ENCODE data around the gene AVEN. TPM values are rescaled to one million over a fixed set of nuclear protein-coding genes. Genes with fewer than 3 reads are reported as not detected.
A peak's percentile ranks its signal among the peaks of the same experiment; 100 is the strongest.
"Not testable (repeated sequence)": the region's sequence is repeated elsewhere in the genome, so short reads cannot be mapped to it uniquely, and the experiment has no call there.

The AVEN gene, protein sequence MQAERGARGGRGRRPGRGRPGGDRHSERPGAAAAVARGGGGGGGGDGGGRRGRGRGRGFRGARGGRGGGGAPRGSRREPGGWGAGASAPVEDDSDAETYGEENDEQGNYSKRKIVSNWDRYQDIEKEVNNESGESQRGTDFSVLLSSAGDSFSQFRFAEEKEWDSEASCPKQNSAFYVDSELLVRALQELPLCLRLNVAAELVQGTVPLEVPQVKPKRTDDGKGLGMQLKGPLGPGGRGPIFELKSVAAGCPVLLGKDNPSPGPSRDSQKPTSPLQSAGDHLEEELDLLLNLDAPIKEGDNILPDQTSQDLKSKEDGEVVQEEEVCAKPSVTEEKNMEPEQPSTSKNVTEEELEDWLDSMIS
- 13.9 TPM for total RNA-seq

DNA sequence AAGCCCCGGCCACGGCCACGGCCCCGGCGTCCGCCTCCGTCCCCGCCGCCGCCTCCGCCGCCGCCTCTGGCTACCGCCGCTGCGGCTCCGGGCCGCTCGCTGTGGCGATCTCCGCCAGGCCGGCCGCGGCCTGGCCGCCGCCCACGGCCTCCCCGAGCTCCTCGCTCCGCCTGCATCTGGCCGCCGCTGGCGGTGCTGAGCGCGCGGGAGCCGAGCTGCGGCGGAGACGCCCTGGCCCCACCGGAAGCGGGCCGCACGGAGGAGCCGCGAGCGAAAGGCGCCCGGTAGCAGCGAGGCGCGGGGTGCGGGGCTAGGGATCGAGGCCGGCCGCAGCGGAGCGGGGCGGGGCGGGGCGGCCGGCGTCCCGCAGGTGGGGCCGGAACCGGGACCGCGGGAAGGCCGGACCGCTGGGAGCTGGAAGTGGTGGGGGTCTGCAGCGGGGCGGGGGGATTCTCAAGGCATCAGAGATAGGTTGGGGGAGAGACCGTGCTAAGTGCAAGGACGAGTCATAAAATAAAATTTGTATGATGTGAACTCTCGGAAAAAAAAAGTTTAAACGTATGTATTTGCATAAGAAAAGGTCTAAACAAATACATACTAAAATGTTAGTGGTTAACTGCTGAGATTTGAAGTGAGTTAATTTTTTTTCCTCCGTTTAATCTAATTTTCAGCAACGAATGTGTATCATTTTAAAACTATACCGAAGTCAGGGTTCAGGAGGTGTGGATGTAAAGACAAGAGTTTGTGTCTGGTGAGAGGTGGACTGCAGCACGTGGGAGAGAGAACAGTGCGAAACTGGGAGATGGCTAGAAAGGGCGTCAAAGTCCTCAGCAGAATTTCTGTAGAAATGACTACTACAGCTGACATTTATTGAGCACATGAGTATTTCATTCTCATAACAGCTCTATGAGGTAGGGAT lies at the start of gene AVEN:
Gene AVEN (minus strand): TSS at position 334 of the 919 bp plus-strand sequence. CDS start 158 bp downstream, at position 176.
- peak; percentile 36 for DNase-seq (ENCODE audit: low spot score)

DNA sequence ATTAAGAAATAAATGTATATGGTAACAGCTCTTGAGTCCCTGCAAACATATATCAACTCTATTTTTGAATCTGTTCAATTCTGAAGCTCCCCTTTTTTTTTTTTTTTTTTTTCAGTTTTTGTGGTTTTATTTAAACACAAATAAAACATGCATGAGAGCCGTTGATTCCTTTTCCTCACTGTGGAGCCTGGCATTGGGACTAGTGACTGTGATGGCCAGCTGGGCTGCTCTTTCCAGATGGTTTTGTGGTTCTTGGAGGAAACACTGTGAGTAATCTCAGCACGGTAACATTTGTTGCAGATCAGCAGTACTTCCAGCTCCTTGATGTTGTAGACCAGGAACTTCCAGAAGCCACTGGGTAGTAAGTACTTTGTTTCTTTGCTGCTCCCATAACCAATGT lies 46.7 kb upstream of the AVEN start:
- DNase-seq (ENCODE audit: low spot score) = no peak

DNA sequence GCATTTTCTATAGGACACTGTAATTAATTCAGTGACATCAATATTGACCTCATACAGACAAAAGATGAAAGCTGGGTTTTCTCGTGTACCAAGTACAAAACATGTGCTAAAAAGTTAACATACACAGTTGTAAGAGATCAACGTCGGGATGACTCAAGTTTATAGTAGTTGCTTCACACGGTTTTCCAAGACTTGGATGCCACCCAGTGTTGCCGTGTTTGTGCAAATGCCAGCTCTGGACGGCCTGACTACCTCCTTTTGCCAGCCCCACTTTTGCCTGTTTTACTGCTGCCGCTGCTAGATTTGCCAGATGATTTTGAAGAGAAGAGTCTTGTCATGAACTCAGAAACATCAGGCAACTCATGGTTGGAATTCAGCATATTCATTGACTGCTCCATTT lies 45.1 kb upstream of the AVEN start:
- DNase-seq (ENCODE audit: low spot score) = peak; percentile 28

DNA sequence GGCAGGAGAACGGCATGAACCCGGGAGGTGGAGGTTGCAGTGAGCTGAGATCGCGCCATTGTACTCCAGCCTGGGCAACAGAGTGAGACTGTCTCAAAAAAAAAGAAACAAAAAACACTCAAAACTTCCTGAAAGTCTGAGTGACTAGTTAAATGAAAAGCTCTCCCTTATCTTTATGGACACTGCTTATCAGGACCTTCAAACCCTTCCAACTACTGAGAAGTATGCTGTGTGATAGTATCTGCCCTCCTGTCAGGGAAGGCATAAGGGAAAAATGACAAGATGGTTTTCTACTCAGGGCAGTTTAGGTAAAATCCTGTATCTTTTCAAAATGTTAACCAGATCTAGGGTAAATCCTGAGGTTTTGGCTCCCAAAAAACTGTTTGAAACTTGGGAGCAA lies 40.9 kb upstream of the AVEN start:
- DNase-seq (ENCODE audit: low spot score) = no peak

DNA sequence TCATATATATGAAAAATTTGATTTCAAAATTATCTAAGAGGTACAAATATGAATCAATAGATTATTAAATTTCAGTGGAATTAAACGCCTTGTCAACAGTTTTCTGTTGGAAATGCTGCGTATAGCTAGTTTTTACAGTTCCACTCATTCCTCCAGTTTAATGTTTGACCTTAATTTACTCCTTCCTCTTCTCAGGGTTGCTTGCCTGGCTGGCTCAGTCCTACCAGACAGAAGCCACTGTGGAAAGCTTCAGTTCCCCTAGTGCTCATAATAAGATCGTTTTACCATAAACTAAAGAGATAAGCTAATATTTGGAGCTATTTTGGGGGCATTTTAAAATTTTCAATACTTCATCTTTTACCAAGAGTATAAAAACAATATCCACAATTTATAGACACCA lies 39.9 kb upstream of the AVEN start:
- no peak for DNase-seq (ENCODE audit: low spot score)

DNA sequence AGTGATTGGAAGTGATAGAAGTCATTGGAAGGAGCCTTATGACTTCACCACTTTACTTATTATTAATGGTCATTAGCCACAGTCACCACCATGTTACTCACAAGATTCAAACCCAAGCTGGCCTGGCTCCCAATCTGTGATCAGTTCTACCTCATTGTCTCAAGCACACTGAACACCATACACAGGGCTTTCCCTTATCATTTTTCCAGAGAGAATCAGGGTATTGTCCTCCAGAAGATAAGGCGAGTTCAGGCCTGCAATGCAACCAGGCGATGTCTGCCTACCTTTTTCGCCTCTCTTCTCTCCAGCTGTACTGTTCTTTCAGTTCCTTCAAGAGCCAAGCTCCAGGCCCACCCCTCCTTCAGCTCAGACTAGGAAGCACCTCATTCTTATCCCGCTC lies 37.8 kb upstream of the AVEN start:
- DNase-seq (ENCODE audit: low spot score) = no peak

DNA sequence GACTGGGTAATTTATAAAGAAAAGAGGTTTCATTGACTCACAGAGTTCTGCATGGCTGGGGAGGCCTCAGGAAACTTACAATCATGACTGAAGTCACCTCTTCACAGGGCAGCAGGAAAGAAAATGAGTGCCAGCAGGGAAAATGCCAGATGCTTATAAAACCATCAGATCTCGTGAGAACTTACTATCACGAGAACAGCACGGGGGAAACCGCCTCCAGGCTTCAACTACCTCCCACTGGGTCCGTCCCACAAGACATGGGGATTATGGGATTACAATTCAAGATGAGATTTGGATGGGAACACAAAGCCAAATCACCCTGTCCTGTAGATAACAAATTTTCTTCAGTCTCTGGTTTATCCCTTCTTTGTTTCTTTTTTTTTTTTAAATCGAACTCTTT lies 31.0 kb upstream of the AVEN start:
- DNase-seq (ENCODE audit: low spot score) = no peak

DNA sequence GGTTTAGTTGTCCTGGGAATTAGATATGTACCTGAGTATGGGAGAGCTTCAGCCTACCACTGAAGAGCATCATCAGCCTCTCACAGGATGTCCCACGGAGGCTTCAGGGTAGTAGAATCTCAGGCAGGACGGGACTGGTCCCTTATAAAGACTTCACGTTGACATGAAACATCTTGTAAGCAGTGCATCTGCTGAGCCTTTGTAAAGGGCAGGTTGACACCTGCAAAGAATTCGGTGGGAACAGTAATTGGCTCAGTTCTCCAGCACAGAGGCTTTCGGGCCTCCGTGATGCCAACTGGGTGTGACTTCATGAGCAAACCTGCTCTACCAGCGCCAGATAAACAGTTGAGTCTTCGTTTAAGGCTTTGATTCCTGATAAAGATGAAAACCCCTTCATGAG lies 26.9 kb upstream of the AVEN start:
- no peak for DNase-seq (ENCODE audit: low spot score)

DNA sequence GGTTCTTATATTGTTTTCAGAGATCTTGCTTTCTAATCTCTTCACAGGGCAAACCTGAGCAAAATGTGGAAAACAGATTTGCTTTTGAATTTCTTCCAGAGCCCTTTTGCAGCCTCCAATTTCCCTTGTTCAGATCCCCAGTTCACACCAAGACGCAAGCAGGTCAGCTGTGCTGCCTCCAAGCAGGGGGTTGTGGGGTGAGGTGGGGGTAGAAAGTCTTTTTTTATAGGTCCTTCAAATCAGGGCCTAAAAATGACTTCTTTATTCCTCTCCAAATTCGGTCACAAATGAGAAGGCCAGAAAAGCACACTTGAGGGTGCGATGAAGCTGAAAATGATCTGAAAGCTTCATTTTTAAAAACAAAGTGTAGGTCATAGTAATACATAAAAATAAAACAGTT lies 26.3 kb upstream of the AVEN start:
- no peak for DNase-seq (ENCODE audit: low spot score)

DNA sequence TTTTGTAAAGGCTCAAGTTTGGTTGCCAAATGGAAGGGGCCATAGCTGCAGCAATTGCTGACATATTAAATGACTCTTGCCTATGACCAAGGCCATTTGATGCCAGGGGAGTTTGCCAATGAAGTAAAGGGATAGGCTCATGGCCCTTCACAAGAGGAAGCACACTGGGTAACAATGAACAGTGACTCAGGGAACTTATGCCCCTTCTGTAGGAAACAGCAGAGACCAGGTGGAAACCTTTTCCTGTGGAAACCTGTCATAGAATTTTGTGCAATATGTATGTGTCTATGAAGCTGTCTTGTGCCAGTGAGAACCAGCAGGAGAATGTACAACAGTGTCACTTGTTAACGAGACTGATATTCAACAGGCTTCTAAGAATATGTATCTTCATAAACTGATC lies 25.4 kb upstream of the AVEN start:
- DNase-seq (ENCODE audit: low spot score) = no peak

DNA sequence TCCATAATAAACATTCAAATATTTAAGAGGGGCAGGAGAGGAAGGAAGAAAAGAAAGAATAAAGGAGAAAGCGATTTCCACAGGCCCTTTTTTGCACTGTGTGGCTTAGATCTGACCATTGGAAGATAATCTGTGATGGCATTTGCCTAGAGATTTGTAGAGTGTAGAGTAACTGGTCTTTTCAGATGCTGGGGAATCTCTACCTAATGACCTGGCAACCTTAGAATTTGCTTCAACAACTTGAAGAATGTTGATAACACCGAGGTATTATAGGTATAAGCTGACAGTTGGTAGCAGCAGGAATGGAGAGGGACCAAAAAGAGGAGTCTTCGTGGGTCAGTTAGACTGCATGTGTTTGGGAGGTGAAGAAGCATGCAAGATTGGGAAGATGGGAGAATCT lies 20.9 kb upstream of the AVEN start:
- no peak for DNase-seq (ENCODE audit: low spot score)

DNA sequence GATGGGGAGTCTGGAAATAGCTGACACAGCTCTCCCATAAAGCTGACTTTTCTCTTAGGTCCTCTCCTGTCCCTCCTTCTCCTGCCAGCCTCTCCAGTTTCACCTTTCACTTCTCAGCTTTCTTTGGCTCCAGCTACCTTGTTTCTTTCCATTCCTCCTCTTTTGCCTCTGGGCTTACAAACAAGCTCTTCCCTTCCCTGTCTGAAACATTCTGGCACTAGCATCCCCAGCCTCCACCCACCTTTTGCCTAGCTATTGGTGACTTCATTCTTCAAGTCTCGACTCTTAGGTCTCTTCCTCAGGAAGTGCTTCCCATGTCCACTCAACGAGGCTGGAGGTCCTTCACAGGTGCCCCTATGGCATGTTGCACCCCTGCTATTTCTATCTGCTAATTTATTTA lies 20.5 kb upstream of the AVEN start:
- DNase-seq (ENCODE audit: low spot score) = no peak

DNA sequence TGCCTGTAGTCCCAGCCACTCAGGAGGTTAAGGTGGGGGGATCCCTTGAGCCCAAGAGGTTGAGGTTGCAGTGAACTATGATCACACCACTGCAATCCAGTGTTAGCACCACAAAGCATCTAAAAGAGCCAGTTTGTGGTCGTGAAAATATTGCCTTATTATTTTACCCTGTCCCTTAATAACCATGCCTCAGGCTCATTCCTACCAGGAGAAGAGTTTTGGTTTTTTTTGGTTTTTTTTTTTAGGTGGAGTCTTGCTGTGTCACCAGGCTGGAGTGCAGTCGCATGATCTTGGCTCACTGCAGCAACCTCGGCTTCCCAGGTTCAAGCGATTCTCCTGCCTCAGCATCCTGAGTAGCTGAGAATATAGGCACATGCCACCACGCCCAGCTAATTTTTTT lies 17.9 kb upstream of the AVEN start:
- no peak for DNase-seq (ENCODE audit: low spot score)

DNA sequence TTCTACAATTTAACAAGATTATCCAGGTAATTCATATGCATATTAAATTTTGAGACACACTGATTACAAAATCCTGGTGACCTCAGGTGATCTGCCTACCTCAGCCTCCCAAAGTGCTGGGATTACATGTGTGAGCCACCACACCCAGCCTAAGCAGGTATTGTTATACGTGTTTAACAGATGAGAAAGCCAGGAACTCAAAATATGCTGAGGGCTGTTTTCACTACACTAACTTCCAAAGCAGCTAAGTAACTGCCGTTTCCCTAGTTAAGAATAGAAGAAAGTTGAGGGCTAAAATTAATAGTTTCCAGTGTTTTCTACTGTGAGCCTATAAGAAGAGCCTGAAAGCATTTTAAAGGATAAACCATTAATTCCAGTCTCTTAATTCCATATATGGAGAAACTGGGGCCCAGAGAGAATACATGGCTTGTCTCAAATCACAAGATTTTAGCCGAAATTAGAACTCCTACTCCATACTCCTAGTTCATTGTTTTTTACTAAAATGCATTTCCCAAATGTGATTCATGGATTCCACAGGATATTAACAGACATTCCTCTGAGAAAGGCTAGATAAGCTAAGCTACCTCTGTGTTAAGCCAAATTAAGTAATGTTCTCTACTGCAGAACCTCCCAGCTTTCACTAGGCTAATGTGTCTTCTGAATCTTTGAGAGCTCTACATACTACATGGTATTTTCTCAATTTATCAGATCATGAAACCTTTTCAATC lies 17.0 kb upstream of the AVEN start:
- DNase-seq (ENCODE audit: low spot score) = no peak

DNA sequence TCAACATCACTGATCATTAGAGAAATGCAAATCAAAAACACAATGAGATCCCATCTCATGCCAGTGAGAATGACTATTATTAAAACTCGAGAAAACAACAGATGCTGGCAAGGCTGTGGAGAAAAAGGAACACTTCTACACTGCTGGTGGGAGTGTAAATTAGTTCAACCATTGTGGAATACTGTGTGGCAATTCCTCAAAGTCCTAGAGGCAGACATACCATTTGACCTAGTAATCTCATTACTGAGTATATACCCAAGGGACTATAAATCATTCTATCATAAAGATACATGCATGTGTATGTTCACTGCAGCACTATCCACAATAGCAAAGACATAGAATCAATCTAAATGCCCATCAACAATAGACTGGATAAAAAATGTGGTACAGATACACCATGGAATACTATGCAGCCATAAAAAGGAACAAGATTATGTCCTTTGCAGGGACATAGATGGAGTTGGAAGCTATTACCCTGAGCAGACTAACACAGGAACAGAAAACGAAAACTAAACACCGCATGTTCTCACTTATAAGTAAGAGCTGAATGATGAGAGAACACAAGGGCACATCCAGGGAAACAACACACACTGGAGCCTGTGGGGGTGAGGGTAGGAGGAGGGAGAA lies 15.2 kb upstream of the AVEN start:
- DNase-seq (ENCODE audit: low spot score) = no peak

DNA sequence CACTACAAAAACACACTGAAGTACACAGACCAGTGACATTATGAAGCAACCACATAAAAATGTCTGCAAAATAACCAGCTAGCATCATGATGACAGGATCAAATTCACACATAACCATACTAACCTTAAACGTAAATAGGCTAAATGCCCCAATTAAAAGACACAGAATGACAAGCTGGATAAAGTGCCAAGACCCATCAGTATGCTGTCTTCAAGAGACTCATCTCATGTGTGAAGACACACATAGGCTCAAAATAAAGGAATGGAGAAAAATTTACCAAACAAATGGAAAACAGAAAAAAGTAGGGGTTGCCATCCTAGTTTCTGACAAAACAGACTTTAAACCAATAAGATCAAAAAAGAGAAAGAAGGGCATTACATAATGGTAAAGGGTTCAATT lies 11.4 kb upstream of the AVEN start:
- DNase-seq (ENCODE audit: low spot score) = not testable (repeated sequence)

DNA sequence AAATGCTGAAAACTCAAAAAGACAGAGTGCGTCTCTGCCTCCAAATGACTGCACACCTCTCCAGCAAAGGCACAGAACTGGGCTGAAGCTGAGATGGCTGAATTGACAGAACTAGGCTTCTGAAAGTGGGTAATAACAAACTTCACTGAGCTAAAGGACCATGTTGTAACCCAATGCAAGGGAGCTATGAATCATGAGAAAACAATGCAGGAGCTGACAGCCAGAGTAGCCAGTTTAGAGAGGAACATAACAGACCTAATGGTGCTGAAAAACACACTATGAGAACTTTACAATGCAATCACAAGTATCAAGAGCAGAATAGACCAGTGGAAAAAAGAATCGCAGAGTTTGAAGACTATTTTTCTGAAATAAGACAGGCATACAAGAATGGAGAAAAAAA lies 10.1 kb upstream of the AVEN start:
- no peak for DNase-seq (ENCODE audit: low spot score)

DNA sequence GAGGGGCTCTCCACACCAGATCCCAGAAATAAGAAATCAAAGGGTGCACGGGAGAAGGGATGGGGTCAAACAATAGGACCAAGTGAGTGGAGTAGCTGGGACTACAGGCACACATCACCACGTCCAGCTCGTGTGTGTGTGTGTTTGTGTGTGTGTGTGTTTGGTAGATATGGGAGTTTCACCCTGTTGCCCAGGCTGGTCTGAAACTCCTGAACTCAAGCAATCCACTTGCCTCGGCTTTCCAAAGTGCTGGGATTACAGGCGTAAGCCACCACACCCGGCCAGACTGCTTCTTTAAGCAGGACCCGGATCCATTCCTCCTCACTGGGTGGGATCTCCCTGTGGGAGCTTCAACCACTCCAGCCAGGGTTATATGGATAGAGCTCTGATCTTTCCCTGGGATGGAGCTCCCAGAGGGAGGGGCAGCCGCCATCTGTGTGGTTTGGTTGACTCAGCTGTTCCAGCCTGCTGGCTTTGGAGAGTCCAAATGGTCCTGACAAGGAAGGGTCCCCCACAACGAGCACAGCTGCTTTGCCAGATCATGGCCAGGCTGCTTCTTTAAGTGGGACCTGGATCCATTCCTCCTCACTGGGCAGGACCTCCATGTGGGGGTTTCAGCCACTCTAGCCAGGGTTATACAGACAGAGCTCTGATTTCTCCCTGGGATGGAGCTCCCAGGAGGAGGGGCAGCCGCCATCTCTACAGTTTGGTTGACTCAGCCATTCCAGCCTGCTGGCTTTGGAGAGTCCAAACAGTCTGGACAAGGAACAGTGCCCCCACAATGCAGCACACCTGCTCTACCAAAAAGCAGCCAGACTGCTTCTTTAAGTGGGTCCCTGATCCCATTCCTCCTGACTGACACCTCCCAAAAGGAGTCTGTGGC lies 9.1 kb upstream of the AVEN start:
- DNase-seq (ENCODE audit: low spot score) = no peak

DNA sequence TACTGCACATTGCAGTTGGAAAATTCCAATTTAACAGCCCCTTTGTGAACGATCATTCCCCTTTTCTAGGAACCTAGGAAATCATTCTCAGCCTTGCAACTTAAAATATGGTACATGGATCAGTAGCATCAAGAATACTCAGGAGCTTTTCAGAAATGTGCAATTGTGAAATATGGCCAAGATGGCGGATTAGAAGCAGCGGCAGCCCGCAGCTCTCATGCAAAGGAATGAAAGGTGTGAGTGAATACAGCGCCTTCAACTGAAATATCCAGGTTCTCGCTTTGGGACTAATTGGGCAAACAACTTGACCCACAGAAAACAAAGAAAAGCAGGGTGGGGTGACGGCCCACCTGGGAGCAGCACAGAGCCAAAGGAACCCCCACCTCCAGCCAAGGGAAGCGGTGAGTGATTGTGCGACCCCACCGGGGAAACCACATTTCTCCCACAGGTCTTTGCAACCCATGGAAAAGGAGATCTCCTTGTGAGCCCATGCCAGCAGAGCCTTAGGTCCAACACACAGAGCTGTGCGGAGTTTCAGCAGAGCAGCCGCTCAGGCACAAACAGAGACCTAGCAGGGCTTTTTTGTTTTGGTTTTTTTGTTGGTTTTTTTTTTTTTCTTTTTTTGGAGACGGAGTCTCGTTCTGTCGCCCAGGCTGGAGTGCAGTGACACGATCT lies 7.6 kb upstream of the AVEN start:
- DNase-seq (ENCODE audit: low spot score) = no peak

DNA sequence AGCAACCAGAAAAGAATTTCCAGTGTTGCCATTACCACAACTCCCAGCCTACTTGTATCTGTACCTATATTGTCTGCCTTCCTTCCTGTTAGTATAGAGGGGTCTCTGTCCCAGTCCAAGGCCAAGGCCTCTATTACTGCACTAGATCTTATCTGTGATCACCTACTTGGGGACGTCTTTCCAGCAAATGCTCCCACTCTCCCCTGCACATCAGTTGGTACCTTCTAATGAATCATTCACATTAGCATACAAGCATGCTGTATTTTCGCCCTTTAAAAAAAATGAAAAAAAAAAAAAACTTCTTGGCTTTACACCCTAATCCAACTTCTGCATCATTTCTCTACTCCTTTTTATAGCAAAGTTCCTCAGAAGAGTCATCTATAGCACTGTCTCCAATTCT lies 4.8 kb upstream of the AVEN start:
- DNase-seq (ENCODE audit: low spot score) = no peak

Data from mucosa of gallbladder (tissue), 1 donor.